ENCODE results near the gene RAB10. TPM values are rescaled to one million over a fixed set of nuclear protein-coding genes. Genes with fewer than 3 reads are reported as not detected.

Gene RAB10
- total and polyA plus RNA-seq, 2 experiments from 2014 or later: 102 to 143 TPM

DNA sequence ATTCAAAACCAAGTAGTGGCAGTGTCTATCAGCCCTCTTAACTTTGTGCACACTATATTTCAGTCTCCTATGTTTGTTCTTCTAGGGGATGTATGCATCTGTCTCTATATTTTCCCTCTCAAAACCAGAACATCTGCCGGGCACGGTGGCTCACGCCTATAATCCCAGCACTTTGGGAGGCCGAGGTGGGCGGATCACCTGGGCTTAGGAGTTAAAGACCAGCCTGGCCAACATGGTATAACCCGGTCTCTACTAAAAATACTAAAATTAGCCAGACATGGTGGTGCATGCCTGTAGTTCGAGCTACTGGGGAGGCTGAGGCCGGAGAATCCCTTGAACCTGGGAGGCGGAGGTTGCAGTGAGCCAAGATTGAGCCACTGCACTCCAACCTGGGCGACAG lies 129.1 kb downstream of the RAB10 start (continued):
- no peak for TF ChIP-seq POLR2AphosphoS5 (IDR thresholded peaks at IDR 0.05; ENCODE audit: low read depth)

DNA sequence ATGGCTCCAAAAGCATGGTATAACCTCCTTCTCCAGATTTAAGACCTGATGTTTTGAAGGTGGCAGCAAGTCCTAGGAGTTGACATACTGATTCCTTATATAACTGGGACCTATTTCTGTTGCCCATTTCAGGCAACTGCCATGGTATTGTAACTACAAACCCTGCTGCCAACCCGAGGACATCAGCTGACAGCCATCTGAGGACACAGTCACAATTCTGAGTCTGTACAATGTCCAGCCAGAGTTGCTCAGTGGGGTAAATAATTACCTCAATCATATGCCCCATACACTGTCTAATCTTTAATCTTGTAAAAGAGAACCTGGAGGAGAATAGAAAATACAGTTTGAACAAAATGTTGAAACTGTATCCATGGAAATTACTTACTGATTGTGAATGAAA lies 130.3 kb downstream of the RAB10 start:
- Histone ChIP-seq H2AFZ (no peak overlapping the region), H3K4me2 (no peak overlapping the region), H3K27ac (ENCODE audit: low read depth) (no peak overlapping the region), H3K4me1 (ENCODE audit: insufficient read depth) (no peaks in the 10 kb centered on the region), H3F3A (replicated peaks; ENCODE audit: low read depth) (no peaks in the 10 kb centered on the region), H4K20me1 (replicated peaks; ENCODE audit: insufficient read depth) (no peaks in the 10 kb centered on the region), H3K4me3 (no peak overlapping the region), H3K79me2 (replicated peaks; ENCODE audit: insufficient read depth) (no peaks in the 10 kb centered on the region), H3K9me2 (ENCODE audit: insufficient read depth) (no peaks in the 10 kb centered on the region), H3K27me3 (ENCODE audit: insufficient read depth) (no peaks in the 10 kb centered on the region), H3K36me3 (ENCODE audit: insufficient read depth) (no peaks in the 10 kb centered on the region)
- TF ChIP-seq POLR2AphosphoS5 (IDR thresholded peaks at IDR 0.05; ENCODE audit: low read depth) (no peak), JUNB (IDR thresholded peaks at IDR 0.05; ENCODE audit: unreplicated experiment) (no peak), ETS1 (IDR thresholded peaks at IDR 0.05) (no peak), EZH2phosphoT487 (IDR thresholded peaks at IDR 0.05; ENCODE audit: unreplicated experiment) (no peak), ZNF462 (CRISPR knock-in tag; IDR thresholded peaks at IDR 0.05) (no peak), ZNF114 (CRISPR knock-in tag; IDR thresholded peaks at IDR 0.05) (no peak), ZNF331 (CRISPR knock-in tag; IDR thresholded peaks at IDR 0.05; ENCODE audit: low read depth) (no peak), EZH2 (IDR thresholded peaks at IDR 0.05; ENCODE audit: low read depth, unreplicated experiment) (no peak), NANOG (IDR thresholded peaks at IDR 0.05; ENCODE audit: borderline replicate concordance) (no peak), STAT1 (IDR thresholded peaks at IDR 0.05; ENCODE audit: unreplicated experiment) (no peak)
- TF ChIP-seq, protein P1, sequence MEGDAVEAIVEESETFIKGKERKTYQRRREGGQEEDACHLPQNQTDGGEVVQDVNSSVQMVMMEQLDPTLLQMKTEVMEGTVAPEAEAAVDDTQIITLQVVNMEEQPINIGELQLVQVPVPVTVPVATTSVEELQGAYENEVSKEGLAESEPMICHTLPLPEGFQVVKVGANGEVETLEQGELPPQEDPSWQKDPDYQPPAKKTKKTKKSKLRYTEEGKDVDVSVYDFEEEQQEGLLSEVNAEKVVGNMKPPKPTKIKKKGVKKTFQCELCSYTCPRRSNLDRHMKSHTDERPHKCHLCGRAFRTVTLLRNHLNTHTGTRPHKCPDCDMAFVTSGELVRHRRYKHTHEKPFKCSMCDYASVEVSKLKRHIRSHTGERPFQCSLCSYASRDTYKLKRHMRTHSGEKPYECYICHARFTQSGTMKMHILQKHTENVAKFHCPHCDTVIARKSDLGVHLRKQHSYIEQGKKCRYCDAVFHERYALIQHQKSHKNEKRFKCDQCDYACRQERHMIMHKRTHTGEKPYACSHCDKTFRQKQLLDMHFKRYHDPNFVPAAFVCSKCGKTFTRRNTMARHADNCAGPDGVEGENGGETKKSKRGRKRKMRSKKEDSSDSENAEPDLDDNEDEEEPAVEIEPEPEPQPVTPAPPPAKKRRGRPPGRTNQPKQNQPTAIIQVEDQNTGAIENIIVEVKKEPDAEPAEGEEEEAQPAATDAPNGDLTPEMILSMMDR (conservative IDR thresholded peaks at IDR 0.05; ENCODE audit: low read depth in 2 of 2): no peak
- TF ChIP-seq, protein P2, sequence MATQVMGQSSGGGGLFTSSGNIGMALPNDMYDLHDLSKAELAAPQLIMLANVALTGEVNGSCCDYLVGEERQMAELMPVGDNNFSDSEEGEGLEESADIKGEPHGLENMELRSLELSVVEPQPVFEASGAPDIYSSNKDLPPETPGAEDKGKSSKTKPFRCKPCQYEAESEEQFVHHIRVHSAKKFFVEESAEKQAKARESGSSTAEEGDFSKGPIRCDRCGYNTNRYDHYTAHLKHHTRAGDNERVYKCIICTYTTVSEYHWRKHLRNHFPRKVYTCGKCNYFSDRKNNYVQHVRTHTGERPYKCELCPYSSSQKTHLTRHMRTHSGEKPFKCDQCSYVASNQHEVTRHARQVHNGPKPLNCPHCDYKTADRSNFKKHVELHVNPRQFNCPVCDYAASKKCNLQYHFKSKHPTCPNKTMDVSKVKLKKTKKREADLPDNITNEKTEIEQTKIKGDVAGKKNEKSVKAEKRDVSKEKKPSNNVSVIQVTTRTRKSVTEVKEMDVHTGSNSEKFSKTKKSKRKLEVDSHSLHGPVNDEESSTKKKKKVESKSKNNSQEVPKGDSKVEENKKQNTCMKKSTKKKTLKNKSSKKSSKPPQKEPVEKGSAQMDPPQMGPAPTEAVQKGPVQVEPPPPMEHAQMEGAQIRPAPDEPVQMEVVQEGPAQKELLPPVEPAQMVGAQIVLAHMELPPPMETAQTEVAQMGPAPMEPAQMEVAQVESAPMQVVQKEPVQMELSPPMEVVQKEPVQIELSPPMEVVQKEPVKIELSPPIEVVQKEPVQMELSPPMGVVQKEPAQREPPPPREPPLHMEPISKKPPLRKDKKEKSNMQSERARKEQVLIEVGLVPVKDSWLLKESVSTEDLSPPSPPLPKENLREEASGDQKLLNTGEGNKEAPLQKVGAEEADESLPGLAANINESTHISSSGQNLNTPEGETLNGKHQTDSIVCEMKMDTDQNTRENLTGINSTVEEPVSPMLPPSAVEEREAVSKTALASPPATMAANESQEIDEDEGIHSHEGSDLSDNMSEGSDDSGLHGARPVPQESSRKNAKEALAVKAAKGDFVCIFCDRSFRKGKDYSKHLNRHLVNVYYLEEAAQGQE (IDR thresholded peaks at IDR 0.05; ENCODE audit: unreplicated experiment): no peak
- no peaks in the 10 kb centered on the region for H3K4me1 Mint-ChIP-seq
- no peak overlapping the region for H3K27ac Mint-ChIP-seq
- H3K36me3 Mint-ChIP-seq (ENCODE audit: low read depth): no peaks in the 10 kb centered on the region
- H3K4me3 Mint-ChIP-seq: no peak overlapping the region
- ATAC-seq (no peak), DNase-seq (ENCODE audit: low spot score) (no peak)
- H3K27me3 Mint-ChIP-seq (ENCODE audit: insufficient read depth, low read depth, poor library complexity): peaks cover 4% of the 10 kb centered on the region
- no peaks in the 10 kb centered on the region for H3K9me3 Mint-ChIP-seq

All from GM23338 (cell line).